ENCODE measurements around the gene CFAP100.

Gene CFAP100

DNA sequence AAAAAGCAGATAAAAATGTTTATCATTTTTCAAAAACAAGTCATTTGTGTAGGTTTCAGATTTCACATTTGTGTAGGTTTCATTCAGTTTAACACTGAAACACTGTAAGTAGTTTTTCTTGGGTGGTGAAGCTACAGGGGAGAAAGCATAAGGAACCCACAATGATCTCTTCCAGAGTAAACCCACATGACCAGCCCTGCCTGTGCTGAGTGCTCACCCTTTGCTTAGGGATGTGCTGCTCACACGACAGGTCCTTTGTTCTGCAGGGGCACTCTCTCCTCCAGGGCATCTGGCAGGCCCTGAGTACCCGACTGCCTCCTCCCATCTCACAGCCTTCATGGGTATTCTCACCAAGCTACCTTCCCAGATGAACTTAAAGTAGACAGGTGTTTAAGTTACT is 52.1 kb downstream of the CFAP100 start:
- no peak for DNase-seq

DNA sequence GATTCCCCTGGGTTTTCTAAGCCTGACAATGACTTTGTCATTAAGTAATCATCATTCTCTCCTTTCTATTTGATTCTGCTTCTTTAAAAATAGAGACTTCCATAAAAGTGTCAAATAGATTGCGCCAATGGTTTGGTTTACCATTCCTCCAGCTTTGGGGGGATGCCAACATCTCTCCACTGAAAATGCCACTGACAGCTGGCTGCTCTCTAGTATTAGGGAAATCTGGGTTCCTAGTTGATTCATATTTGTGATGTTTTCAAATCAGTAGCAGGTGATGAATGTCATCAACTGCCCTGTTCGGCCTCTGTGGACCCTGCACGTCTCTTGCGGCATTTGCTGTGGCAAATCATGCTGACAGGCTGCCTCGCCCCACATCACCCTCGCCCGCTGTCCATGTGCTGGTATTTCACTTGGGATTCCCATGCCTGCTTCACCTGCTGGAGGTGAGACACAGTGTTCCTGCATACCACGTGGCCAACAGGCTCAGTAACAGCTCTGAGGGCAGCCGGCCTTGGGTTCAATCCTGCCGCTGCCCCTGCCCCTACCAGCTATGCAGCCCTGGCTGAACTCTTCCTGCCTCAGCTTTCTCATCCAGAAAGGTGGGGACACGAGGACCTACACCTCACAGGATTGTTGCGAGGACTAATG is 52.9 kb downstream of the CFAP100 start:
- no peak for DNase-seq

DNA sequence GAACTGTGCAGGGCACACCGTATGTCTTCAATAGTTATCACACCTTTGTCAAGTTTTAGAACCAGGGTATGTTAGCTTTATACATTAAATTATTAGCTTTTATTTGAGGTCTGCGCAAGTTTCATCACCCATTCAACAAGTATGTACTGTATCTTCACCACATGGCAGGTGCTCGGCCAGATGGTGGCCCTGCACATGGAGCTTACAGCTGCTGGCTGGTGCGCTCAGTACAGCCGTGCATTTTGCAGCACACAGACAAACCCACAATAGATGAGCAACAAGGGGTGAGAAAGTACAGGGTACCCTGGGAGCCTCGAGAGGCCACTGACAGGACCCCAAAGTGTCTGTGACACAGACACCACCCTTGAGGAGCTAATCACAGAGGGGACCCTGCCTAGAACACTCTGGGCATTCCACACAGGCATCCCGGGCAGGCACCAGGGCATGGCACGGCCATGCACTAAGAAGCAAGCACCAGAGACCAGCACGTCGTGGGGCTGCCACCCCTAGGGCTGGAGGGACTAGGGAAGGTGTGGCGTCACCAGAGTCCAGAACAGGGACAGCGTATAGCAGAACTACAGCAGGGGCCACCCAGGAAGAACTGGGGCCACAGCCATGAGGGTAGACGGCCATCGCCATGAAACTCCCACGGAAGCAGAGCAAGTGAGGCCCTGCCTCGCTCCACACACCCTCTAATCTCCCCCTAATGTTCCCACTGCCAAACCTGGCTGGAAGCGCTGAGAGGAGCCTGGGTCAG is 53.6 kb downstream of the CFAP100 start:
- DNase-seq: no peak

DNA sequence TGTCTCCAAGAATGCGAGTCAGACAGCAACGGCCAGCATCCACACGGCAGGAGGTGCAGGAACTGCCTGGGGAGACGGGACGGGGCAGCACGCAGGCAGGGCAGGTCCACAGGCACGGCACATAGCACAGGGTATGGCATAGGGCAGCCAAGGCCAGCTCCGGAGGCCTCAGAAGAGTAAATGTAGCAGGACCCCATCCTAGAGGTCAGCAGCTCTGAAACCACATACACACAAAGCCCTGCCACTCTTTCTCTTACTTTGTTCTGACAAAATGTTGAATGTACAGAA is 54.1 kb downstream of the CFAP100 start:
- DNase-seq: no peak

DNA sequence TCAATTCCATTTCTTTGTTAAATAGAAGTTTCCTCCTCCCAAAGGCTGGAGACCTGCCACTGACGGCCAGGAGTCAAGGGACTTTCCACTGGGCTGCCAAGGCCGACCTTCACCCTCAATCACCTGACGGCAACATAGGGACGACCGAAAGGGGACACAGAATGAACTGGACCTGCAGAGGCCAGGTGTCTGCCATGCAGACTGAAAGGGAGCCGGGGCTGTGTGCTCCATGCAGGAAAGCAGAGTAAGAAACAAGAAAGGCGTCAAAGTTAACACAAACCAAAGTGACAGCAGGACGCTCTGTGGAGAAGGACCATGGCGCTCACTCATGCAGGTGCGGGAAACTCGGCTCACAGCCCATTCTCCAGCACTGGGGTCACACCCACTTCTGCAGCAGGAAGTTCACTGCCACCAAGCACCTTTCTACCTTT is 54.9 kb downstream of the CFAP100 start:
- DNase-seq: no peak

DNA sequence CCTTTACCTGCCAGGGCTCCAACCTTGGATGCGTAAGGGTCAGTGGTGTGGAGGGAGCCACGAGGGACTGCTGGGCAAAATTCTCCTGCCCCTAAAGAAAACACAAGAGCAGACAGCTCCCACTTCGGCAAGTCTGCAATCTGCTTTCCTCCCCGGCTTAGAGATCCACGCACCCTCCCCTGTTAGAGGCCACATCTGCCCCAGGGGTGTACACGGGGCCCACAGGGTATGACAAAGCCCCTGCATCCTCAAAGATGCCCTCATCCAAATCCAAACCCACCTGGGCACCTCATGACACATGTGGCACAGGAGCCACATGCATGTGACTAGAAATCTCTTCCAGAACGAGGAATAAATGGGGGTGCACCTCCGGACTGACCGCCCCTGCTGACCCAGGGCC is 55.5 kb downstream of the CFAP100 start:
- DNase-seq: no peak

DNA sequence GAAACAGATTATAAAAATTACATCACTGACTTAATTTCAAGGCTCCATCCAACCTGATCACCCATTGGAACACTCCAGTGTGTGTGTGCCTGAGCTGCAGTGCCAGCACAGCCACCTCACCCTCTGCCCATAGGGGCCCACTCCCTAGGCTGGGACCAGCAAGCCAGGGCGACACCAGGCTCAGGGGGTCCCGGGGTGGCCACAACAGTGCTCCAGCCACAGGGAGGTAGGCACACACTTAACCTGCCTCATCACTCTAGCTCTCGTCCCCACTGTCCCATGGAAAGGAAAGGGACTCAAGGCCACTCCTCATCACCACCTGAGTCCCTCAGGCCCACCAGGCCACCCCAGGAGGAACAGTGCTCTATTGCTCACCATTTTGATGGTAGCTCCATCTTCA is 56.0 kb downstream of the CFAP100 start:
- no peak for DNase-seq

DNA sequence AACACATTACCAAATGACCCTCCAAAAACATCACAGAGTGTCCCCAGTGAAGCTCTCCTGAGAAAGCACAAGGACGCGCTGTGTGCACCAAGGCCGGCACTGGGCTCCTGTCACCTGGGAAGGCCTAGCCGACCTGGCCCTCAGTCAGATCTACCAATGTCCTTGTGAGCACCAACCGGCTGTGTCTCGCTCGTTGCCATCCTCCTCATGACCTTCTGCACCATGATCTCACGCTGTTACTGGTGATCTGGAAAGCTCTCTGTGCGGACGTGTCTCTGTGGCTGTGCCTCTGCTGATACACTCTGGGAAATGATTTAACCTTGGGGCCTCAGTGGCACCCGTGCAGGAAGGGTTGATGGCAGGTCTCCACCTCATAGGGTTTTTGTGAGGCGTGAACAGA is 56.8 kb downstream of the CFAP100 start:
- DNase-seq: no peak

DNA sequence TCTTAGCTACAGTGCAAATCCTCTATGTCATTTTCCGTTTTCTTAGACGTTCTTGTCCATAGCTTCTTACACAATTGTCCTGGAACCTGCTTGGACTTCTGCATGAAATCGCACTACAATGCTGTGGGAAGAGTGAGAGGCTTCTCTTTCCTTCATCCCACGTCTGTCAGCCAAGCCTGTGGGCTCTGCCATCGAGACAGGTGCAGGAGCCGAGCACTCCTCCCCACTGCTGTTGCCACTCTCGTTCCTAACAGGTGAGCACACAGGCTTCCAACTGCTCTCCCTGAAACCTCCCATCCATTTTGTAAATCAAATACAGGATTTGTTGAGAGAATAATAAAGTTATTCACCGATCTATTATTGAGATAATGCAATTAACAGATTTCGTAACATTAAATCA is 57.5 kb downstream of the CFAP100 start:
- DNase-seq: no peak

DNA sequence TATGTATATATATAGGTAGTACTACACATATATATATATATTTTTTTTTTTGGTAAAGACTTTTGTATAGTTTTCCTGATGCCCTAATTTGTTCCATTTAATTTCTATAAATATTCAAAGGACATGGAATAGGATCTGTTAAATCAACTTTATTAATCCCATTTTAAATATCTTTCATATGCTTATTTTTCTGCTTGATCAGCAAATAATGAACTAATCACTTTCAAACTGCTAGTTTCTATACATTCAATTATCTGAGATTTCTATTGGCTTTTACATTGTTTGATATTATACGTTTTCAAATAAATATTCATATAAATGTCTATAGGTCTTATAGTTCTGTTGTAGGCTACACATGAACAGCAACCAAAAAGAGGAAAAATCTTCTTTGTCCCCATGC is 59.3 kb downstream of the CFAP100 start:
- DNase-seq: no peak

DNA sequence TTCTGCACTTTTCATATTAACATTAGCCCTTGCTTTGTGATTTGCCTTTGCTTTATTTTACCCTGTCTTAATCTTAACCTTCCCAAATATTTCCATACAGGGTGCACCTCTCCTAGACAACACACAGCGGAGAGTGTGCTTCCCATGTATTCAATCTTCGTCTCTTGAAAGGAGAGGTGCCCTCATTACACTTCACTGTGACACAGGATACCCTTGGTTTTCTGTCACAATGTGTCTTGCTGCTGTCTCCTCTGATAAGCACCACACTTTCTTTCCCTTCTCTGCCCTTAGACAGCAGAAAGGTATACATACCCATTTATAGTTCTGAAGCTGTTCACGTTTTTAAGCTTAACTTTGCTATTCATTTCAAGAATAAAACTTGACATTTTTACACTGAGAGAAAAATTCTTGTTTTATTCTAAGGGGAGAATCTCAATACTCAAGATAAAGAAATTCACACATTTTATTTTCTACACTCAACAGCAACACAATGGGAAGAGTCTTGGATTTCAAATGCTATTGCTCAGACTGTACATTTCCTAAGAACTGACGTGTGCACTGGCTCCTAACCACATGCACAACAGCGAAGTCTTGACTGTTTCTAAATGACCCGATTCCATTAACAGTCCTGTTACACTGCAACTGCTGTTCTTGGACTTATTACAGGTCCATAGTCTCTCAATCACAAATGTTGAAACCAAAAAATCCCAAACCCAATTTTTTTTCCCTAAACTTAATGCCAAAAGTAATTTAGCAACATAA is 59.9 kb downstream of the CFAP100 start:
- no peak for DNase-seq

DNA sequence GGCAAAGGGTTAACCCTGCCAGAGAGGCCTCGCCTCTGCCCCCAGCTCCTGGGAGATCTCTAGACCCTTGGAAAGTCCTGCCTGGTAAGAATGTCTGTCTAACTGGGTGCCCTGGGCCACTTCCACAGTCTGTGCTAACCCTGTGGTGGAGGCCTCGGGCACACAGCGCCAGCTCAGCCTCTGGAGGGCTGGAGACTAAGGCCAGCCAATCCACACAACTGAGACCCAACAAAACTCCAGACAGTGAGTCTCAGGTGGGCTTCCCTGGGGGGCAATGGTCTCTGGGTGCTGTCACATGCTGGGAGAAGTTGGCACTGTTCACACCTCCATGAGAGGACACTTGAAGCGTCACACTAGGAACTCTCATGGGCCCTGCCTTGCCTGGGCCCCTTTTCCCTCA is 61.5 kb downstream of the CFAP100 start:
- DNase-seq: no peak

DNA sequence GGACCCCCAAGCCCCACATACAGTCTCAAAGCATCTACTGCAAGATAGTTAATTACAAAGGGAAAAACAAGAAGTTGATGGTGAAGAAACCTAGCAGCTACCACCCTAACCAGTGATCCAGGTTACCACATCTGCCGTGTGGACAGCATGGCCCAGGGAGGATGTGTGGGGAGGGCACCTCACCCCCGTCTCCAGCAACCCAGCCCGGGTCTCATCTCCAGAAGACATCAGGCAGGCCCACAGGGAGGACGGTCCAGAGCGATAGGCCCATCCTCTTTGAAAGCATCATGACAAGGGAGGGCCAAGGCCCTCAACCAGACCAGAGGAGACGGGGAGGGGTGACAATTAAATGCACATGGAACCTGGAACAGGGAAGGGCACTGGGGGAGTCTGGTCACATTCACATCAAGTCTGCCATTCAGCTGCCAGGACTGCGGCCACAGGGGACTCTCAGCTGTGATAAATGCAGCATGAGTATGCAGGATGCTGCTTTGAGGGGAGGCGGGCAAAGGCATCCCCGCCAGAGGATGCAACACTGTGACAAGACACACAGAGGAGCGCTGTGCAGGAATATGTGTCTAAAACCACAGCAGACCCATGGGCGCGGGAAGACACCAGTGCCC is 62.2 kb downstream of the CFAP100 start:
- DNase-seq: no peak

DNA sequence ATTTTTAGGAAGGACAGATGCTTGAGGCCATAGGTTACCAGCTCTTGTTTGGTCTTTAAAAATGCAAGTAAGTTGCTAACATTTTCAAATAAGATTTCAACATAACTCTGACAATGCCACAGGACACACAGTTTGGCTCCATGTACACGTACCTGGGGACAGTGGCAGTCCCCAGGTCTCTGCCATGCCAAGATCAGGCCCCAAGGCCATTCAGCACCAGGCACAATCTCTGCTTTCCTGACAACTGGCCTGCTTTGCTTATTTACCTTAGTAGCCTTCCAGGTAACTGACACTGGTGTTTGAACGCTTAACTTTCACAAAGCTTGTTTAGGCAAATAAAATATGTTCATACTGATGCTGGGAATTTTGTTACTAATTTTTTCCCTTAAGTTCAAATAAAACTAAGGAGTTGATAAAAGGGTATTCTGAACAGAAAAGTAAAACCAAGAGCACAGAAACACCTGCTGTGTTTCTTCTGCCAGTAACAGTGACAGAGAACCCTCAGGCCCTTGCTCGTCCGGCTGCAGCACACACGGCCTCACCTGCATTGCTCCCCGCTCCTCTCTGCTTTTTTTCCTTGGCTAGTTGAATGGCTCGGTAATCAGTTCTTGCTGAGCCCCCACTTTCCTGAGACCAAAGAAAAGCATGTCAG is 64.5 kb downstream of the CFAP100 start:
- DNase-seq: no peak

DNA sequence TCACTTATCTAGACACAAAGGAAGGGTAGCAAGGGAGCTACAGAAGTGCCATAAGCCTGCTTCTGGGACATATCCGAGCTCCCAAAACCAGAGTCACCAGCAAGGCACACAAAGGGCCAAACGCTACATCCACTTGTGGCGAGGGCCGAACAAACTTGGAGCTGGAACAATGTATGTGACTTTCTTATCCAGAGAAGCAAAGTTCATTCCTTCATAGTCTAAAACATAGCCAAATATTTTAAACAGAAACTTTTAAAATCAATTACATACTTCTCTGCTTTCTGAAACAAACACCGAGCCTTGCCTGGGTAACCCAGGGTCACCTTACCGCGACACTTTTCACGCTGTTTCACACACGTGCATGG is 65.0 kb downstream of the CFAP100 start:
- no peak for DNase-seq

DNA sequence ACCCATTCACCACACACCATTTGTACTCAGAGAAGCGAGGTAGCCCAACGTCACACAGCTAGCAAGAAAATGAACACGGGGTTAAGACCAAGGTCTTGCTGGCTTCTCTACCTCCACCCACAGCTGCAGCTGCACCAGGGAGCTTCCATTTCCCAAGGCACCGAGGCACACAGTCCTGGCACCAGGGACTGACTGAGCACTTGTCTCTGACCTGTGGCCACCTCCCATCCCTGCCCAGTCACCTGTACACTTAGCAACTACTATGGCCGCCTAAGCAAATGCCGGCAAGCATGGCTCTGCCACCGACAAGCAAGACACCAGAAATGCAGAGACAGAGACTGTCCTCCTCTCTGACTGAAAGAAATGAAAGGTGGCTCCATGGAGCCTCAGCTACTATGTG is 65.7 kb downstream of the CFAP100 start:
- DNase-seq: no peak

DNA sequence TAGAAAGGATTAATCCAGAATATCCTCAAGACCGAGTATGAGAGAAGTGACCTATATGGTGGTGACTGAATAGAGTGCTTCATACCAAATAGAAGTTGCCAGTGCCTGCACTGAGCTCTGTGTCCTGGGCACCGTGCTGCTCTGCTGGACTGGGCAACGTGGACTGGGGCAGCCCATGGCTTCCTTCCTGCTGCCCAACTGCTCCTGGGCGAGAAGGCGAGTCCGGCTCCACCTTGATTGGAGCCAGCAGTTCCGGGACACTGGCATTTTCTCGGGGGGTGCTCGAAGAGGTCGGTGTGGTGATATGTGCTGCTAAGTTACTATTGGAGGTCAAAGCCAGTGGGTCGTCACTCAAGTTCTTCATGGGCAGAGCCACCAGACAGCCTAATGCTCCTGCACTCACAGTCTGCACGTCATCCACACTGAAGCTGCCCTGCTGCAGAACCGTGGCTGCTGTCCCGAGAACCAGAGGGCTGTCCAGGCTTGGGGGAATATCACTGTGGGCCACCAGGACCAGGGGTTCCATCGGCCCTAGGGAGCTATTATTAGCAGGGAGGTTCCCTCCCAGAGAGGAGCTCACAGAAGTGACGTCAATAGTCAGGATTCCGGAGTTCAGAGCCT is 66.9 kb downstream of the CFAP100 start:
- no peak for DNase-seq

DNA sequence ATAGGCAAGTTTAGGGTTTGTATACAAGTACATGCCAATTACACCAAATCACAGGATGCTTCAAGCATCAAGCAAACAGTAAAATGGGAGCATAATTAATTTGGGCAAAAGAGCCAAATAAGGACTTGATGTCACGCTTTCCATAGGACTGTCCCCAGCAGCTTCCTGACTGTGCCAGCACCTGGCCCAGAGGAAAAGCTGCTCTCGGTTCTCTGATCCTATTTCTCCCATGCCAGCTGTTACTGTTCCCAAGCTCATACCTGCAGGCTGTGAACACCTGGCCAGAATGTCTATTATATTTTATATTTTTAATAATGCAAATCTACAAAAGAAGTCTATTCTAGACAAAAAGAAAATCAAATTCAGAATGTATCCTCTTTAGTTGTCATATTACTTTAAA is 68.8 kb downstream of the CFAP100 start:
- DNase-seq: no peak

DNA sequence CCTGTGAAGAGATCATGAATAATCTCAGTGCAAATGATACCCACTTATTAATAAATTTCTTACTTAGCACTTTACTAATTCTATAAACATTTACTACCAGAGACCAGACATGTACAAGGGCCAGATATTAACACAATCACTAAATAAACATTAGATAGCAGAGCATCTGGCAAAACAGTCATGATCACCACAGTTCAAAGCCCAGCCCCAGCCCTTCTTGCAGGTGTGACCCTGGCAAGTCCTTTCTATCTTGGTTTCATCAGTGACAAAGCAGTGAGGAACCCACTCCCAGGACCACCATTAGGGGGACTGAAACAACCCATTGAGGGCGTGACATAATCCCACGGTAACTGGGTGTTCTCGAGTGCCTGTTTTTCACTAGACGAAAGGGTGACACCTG is 69.4 kb downstream of the CFAP100 start:
- no peak for DNase-seq

DNA sequence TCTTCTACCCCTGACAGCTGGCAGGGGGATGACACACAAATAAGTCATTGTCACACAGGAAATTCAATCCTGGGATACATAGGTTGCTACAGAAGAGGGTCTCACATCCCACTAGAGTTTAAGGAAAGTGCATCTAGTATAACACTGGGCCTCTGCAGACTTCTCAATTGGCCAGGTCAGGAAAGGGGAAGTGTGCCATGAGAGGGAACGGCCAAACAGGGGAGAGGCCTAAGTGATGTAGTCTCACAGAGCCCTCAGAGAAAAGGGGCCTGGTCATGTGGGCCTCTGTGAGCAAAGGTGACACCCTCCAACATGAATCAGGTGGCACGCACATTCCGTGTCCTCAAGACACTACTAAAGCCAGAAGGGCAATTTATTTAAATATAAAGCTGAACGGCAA is 69.8 kb downstream of the CFAP100 start:
- DNase-seq: no peak

DNA sequence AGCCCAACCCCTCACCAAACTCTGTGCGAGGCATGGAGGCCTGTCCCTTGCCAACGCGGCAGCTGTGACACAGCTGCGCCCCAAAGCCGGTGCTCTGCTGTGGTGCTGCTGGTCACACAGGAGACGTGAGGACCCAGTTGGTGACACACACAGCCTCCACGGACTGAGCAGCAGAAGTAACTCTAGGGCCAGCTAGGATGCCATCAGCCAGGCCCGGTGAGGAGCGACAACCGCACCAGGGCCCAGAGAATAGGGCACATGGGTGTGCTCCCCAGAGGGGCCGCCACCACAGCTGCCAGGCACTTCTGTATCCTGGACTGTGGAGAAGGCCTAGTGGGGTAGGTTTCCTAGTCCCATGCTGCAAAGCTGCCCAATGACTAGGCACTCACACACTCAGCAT is 70.3 kb downstream of the CFAP100 start:
- DNase-seq: no peak

DNA sequence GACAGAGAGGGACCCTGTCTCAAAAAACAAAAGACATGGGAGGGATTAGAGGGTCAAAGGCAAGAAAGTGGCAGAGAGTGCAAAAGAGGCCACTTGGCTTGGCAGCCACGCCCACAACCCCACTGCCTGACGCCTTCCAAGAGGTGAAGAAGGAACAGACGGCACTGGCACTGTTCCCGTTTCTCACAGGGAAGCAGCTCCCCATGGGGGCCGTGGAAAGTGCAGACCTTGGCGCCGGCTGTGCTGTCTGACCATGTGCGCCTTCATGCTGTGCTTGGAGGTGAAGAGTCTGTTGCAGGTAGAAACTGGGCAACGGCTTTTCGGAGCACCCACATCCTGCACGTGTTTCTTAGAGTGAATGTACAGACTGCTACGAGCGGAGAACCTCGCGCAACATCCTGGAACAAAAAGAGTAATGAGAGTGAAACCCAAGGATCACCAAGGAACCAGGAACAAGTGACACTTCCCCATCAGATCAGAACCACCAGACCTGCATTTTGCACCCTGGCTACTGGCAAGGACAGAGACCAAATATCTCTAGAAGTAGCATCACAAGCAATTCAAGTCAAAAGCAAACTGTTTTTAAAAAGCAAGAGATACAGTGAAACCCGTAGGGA is 71.3 kb downstream of the CFAP100 start:
- no peak for DNase-seq
